ENCODE results near the gene SEZ6L2. TPM values are rescaled to one million over a fixed set of nuclear protein-coding genes. Genes with fewer than 3 reads are reported as not detected.

SEZ6L2 gene
- total and polyA plus RNA-seq, 2 experiments from 2014 or later: 18.0 to 71.9 TPM

GRCh38 chr16:29920288-29921033, 21.1 kb upstream of the SEZ6L2 start:
- H3K4me1 Mint-ChIP-seq: peaks cover 6% of the 10 kb centered on the region
- peaks cover 14% of the 10 kb centered on the region for H3K36me3 Mint-ChIP-seq (ENCODE audit: low read depth)
- H3K27me3 Mint-ChIP-seq (ENCODE audit: insufficient read depth, low read depth, poor library complexity): peaks cover 5% of the 10 kb centered on the region
- no peak overlapping the region for H3K27ac Mint-ChIP-seq
- Histone ChIP-seq H3K4me2 (no peak overlapping the region), H3K4me1 (ENCODE audit: insufficient read depth) (no peaks in the 10 kb centered on the region), H2AFZ (no peak overlapping the region), H3K27ac (ENCODE audit: low read depth) (no peak overlapping the region), H3K79me2 (replicated peaks; ENCODE audit: insufficient read depth) (peaks cover 21% of the 10 kb centered on the region), H4K20me1 (replicated peaks; ENCODE audit: insufficient read depth) (no peaks in the 10 kb centered on the region; the same call in none of the 2 replicates), H3F3A (replicated peaks; ENCODE audit: low read depth) (no peaks in the 10 kb centered on the region; the same call in 1 of the 2 replicates), H3K27me3 (ENCODE audit: insufficient read depth) (no peaks in the 10 kb centered on the region), H3K36me3 (ENCODE audit: insufficient read depth) (peaks cover 3% of the 10 kb centered on the region; the same call in 1 of the 2 replicates), H3K4me3 (no peak overlapping the region), H3K9me2 (ENCODE audit: insufficient read depth) (no peaks in the 10 kb centered on the region)
- TF ChIP-seq CREB1 (CRISPR knock-in tag; IDR thresholded peaks at IDR 0.05; ENCODE audit: low read depth) (no peak), JUNB (IDR thresholded peaks at IDR 0.05; ENCODE audit: unreplicated experiment) (no peak), EZH2phosphoT487 (IDR thresholded peaks at IDR 0.05; ENCODE audit: unreplicated experiment) (no peak), STAT1 (IDR thresholded peaks at IDR 0.05; ENCODE audit: unreplicated experiment) (no peak), ZNF114 (CRISPR knock-in tag; IDR thresholded peaks at IDR 0.05) (no peak), ZNF331 (CRISPR knock-in tag; IDR thresholded peaks at IDR 0.05; ENCODE audit: low read depth) (no peak), POLR2AphosphoS5 (IDR thresholded peaks at IDR 0.05; ENCODE audit: low read depth) (no peak), EZH2 (IDR thresholded peaks at IDR 0.05; ENCODE audit: low read depth, unreplicated experiment) (no peak), NANOG (IDR thresholded peaks at IDR 0.05; ENCODE audit: borderline replicate concordance) (no peak)
- TF ChIP-seq, protein P1, sequence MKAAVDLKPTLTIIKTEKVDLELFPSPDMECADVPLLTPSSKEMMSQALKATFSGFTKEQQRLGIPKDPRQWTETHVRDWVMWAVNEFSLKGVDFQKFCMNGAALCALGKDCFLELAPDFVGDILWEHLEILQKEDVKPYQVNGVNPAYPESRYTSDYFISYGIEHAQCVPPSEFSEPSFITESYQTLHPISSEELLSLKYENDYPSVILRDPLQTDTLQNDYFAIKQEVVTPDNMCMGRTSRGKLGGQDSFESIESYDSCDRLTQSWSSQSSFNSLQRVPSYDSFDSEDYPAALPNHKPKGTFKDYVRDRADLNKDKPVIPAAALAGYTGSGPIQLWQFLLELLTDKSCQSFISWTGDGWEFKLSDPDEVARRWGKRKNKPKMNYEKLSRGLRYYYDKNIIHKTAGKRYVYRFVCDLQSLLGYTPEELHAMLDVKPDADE (IDR thresholded peaks at IDR 0.05): no peak
- TF ChIP-seq, protein P2, sequence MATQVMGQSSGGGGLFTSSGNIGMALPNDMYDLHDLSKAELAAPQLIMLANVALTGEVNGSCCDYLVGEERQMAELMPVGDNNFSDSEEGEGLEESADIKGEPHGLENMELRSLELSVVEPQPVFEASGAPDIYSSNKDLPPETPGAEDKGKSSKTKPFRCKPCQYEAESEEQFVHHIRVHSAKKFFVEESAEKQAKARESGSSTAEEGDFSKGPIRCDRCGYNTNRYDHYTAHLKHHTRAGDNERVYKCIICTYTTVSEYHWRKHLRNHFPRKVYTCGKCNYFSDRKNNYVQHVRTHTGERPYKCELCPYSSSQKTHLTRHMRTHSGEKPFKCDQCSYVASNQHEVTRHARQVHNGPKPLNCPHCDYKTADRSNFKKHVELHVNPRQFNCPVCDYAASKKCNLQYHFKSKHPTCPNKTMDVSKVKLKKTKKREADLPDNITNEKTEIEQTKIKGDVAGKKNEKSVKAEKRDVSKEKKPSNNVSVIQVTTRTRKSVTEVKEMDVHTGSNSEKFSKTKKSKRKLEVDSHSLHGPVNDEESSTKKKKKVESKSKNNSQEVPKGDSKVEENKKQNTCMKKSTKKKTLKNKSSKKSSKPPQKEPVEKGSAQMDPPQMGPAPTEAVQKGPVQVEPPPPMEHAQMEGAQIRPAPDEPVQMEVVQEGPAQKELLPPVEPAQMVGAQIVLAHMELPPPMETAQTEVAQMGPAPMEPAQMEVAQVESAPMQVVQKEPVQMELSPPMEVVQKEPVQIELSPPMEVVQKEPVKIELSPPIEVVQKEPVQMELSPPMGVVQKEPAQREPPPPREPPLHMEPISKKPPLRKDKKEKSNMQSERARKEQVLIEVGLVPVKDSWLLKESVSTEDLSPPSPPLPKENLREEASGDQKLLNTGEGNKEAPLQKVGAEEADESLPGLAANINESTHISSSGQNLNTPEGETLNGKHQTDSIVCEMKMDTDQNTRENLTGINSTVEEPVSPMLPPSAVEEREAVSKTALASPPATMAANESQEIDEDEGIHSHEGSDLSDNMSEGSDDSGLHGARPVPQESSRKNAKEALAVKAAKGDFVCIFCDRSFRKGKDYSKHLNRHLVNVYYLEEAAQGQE (IDR thresholded peaks at IDR 0.05; ENCODE audit: unreplicated experiment): no peak
- TF ChIP-seq, protein P3, sequence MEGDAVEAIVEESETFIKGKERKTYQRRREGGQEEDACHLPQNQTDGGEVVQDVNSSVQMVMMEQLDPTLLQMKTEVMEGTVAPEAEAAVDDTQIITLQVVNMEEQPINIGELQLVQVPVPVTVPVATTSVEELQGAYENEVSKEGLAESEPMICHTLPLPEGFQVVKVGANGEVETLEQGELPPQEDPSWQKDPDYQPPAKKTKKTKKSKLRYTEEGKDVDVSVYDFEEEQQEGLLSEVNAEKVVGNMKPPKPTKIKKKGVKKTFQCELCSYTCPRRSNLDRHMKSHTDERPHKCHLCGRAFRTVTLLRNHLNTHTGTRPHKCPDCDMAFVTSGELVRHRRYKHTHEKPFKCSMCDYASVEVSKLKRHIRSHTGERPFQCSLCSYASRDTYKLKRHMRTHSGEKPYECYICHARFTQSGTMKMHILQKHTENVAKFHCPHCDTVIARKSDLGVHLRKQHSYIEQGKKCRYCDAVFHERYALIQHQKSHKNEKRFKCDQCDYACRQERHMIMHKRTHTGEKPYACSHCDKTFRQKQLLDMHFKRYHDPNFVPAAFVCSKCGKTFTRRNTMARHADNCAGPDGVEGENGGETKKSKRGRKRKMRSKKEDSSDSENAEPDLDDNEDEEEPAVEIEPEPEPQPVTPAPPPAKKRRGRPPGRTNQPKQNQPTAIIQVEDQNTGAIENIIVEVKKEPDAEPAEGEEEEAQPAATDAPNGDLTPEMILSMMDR (conservative IDR thresholded peaks at IDR 0.05; ENCODE audit: low read depth in 2 of 2): no peak
- H3K4me3 Mint-ChIP-seq: no peak overlapping the region
- ATAC-seq: no peak
- no peak for DNase-seq (ENCODE audit: low spot score)
- no peaks in the 10 kb centered on the region for H3K9me3 Mint-ChIP-seq

Measured in GM23338 (cell line).